Esophagus squamous epithelium (tissue), 4 donors: ENCODE measurements around the gene DNAH14.
"Not testable (repeated sequence)": the region's sequence is repeated elsewhere in the genome, so short reads cannot be mapped to it uniquely, and the experiment has no call there.

Source experiments
- CTCF ChIP-seq, 6 experiments: fragments of 450-650 bp in 4 of 6; fragments of 200-600 bp in 2 of 6; sonication (generic) in 2 of 6; IDR thresholded peaks; one replicate each; pipeline ENCODE4 v1.5.1; 2016 to 2019; ENCODE audit warnings: antibody characterized with exemption in 6 of 6, mild to moderate bottlenecking in 4 of 6, moderate library complexity in 4 of 6
- POLR2A ChIP-seq, 4 donors: fragments of 450-650 bp; IDR thresholded peaks; one replicate each; pipeline ENCODE4 v1.6.1; 2017; ENCODE audit warnings: antibody characterized with exemption in 4 of 4, mild to moderate bottlenecking in 4 of 4, moderate library complexity in 3 of 4

- TF ChIP-seq CTCF, POLR2A (IDR thresholded peaks at IDR 0.05): not testable (repeated sequence)
These were observed 78.6 kb downstream of the DNAH14 start for GRCh38 chr1:225008050-225008449.
